ENCODE results near the gene TEPSIN. TPM values are rescaled to one million over a fixed set of nuclear protein-coding genes. Genes with fewer than 3 reads are reported as not detected.
A peak's percentile ranks its signal among the peaks of the same experiment; 100 is the strongest.

Gene TEPSIN
- total and polyA plus RNA-seq, 2 of the 13 experiments (the other 11 are each of a cell fraction or from before 2014, with no cell fraction given), result 16.1 to 18.8 TPM

- no peak for TF ChIP-seq TFDP1 (CRISPR knock-in tag; IDR thresholded peaks at IDR 0.05; ENCODE audit: borderline replicate concordance)
- TF ChIP-seq NFKB2 (CRISPR knock-in tag; IDR thresholded peaks at IDR 0.05; ENCODE audit: borderline replicate concordance), result peak; percentile 44; the same call in 1 of the 2 replicates
- TF ChIP-seq ZNF687 (CRISPR knock-in tag; IDR thresholded peaks at IDR 0.05), result peak; percentile 33
- TF ChIP-seq ZFP90 (CRISPR knock-in tag; IDR thresholded peaks at IDR 0.05; ENCODE audit: borderline replicate concordance), result 0 out of 2 replicates have a peak, but pooled peaks have one; percentile 21
- TF ChIP-seq DDIT3 (CRISPR knock-in tag; IDR thresholded peaks at IDR 0.05), result no peak
- TF ChIP-seq ZEB1 (IDR thresholded peaks at IDR 0.05; ENCODE audit: insufficient replicate concordance, low read depth), result peak; percentile 15
- TF ChIP-seq NPAS2 (CRISPR knock-in tag; IDR thresholded peaks at IDR 0.05; ENCODE audit: borderline replicate concordance), result no peak
- TF ChIP-seq ZNF513 (CRISPR knock-in tag; conservative IDR thresholded peaks at IDR 0.05), result no peak
- no peak for TF ChIP-seq POGZ (CRISPR knock-in tag; IDR thresholded peaks at IDR 0.05)
- no peak for TF ChIP-seq LCORL (IDR thresholded peaks at IDR 0.05)
- no peak; the same call in 1 of the 2 replicates for TF ChIP-seq LCORL (CRISPR knock-in tag; IDR thresholded peaks at IDR 0.05)
- TF ChIP-seq CBFB (CRISPR knock-in tag; IDR thresholded peaks at IDR 0.05), result no peak; the same call in 1 of the 2 replicates
- no peak for TF ChIP-seq BORCS8-MEF2B (CRISPR knock-in tag; IDR thresholded peaks at IDR 0.05)
- no peak for TF ChIP-seq MAZ (IDR thresholded peaks at IDR 0.05; ENCODE audit: borderline replicate concordance, low read depth, low read length)
- TF ChIP-seq MAZ (CRISPR knock-in tag; IDR thresholded peaks at IDR 0.05; ENCODE audit: low read depth), result peak; percentile 13; the same call in 1 of the 2 replicates
- TF ChIP-seq ATF7-NPFF (CRISPR knock-in tag; IDR thresholded peaks at IDR 0.05; ENCODE audit: low read depth), result no peak
- no peak for TF ChIP-seq XBP1 (CRISPR knock-in tag; IDR thresholded peaks at IDR 0.05)
- no peak for TF ChIP-seq ZNF784 (CRISPR knock-in tag; IDR thresholded peaks at IDR 0.05; ENCODE audit: borderline replicate concordance)
- no peak for TF ChIP-seq SYNCRIP (IDR thresholded peaks at IDR 0.05; ENCODE audit: insufficient read depth, low read depth, low read length)
These were observed 16.8 kb downstream of the TEPSIN start (continued) for GRCh38 chr17:81221842-81222619.
